HG03097 (cell line): ENCODE measurements around the gene LRRC15.
A peak's percentile ranks its signal among the peaks of the same experiment; 100 is the strongest.

Source experiments
- ATAC-seq: cut with Tn5 transposase; IDR thresholded peaks from one replicate; pipeline ENCODE4 v1.9.1; 2021; ENCODE audit not compliant: unreplicated experiment, low FRiP score

LRRC15 gene

DNA sequence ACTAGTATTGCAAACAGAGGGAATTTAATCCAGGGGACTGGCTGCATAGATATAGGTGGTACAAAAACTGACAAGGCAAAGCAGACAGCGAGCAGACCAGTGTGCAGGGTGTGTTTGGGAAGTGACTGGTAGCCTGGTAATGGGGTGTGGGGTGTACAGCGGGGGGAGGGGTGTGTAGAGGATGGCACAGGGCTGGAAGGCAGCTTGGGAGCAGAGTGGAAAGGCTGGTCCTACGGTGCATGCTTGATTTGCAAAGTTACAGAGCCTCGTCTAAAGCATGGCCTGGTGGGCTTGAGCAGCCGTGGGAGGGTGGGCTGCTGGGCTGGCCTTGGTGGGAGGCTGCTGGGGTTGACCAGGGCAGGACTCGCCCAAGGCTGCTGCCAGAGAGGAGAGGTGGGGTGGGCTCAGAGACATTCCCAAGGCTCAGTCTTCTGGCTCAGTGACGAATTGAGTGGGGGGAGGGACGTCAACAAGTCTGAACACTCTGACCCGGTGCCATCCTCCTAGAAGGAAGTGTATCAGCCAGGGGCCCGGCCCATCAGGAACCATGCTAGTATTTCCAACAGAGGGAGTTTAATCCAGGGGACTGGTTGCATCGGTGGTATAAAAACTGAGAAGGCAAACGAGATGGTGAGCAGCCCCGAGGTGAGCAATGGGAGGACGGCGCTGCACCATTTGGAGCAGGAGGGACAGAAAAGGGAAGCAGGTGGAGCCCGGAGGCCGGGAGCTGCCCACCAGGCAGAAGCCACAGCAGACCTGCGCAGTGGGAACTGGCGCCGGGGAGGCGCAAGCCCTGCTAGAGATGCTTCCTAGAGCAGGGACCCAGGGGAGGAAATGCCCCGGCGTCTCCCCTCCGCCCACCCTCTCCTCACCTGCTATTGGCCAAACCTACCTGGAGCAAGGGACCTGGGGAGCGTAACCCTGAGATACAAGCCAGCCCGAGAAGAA is 47.6 kb downstream of the LRRC15 start:
- no peak for ATAC-seq

DNA sequence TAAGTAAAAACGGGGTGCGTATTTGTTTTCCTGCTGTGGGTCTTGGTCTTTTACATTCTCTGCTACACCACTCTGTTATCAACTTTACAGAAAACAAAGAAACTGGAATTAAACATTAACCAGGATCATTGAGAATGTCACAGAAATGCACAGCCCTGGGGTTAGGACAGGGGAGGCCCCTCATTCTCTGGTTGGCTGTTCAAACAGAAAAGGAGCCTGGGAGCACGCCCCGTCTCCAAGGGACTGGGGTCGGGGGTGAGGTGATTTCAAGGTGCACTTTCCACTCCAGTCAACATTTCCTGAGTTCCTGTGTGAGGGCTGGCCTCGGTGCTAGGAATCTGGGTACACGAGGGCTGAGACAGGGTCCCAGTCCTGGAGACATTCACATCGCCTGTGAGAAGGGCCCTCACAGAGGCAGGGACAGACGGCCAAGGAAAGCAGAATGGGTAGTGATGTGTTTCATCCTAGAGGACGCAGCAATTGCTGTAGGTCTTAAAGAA is 48.7 kb downstream of the LRRC15 start:
- ATAC-seq = no peak

GRCh38 chr3:194320100-194320499 is 49.4 kb downstream of the LRRC15 start:
- no peak for ATAC-seq

DNA sequence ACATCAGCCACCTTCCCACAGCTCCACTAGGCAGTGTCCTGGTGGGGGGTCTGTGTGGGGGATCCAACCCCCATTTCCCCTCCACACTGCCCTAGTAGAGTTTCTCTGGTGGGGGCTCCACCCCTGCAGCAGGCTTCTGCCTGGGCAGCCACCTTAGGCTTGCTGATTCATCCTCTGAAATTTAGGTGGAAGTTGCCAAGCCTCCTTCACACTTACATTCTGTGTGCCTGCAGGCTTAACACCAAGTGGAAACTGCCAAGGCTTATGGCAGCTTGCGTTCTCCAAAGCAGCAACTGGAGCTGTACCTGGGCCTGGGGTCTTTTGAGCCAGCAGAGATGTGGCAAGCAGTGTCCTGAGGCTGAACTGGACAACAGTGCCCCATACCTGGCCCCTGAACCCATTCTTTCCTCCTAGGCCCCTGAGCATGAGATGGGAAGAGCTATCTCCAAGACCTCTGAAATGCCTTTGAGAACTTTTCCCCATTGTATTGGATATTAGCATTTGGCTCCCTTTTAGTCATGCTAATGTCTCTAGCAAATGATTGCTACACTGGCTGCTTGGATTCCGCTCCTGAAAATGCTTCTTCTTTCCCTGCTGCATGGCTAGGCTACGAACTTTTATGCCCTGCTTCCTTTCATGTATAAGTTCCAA is 50.9 kb downstream of the LRRC15 start:
- no peak for ATAC-seq

DNA sequence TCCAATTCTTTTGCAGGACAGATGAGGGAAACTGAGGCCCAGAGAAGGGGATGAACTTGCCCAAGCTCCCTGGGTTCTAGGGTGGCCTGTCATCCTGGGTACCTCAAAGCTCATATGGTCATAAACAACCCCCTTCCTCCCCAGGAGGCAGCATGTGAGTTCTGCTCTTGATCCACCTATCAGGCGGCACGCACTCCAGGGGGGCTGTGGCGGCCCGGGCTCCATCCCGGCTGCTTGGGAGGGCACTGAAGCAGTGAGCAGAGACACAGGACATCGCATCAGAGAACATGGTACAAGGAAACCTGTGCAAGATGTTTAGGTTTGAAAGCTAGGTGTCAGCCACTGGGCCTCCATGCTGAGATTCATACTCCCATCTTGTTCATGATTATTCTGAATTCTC is 52.6 kb downstream of the LRRC15 start:
- ATAC-seq = no peak

GRCh38 chr3:194315965-194316361 is 53.6 kb downstream of the LRRC15 start:
- peak; percentile 19 for ATAC-seq

GRCh38 chr3:194315088-194315964 is 54.2 kb downstream of the LRRC15 start:
- peak; percentile 75 for ATAC-seq

- no peak for ATAC-seq
Observed at GRCh38 chr3:194314388-194315068, 55.0 kb downstream of the LRRC15 start.

GRCh38 chr3:194313560-194314387 is 55.8 kb downstream of the LRRC15 start:
- ATAC-seq = no peak

DNA sequence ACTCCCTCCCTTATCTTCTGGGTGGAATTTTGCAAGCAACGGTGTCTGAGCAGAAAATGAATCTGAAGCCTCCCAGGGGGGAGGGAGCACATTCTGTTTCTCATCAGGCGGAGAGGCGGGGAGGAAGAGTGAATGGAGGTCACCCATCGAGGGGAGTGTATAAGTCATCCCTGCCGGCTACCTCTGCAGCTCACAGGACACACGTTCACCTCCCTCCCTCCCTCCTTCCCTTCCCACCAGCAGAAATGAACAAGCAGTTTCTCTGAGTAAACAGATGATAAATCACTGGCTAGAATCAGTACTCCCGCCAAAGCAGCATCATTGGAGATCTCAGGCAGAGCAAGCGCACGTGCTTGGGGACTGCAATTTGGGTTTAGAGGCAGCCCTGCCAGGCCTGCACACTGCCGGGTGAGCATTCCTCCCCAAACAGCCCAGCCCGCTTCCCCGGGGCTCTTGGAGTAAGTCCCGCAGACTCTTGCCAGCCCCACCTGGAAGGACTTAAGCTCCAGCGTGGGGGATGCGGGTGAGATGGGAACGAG is 56.7 kb downstream of the LRRC15 start:
- no peak for ATAC-seq

GRCh38 chr3:194312186-194312742 is 57.3 kb downstream of the LRRC15 start:
- ATAC-seq = no peak

GRCh38 chr3:194311000-194311399 is 58.5 kb downstream of the LRRC15 start:
- ATAC-seq = no peak

GRCh38 chr3:194310060-194310835 is 59.3 kb downstream of the LRRC15 start:
- ATAC-seq = no peak

- no peak for ATAC-seq
Observed at GRCh38 chr3:194308601-194309449, 60.7 kb downstream of the LRRC15 start.

DNA sequence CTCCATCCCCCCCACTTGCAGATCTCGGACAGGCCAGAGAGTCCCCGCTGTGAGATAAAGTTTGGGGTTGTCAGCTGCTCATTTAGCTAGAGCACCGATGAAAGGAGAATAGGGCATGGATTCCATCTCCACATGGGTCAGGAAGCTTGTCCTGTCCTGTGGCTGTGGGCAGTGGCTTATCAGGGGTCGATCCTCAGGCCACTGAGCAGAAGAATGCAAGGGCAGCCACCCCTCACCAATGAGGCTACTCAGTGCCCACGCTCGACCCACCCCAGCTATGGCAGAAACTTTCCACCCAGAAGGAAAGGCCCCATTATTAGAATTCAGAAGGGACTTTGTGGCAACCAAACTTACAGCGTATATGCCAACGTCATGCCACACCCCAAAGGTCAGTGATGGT is 61.7 kb downstream of the LRRC15 start:
- no peak for ATAC-seq

DNA sequence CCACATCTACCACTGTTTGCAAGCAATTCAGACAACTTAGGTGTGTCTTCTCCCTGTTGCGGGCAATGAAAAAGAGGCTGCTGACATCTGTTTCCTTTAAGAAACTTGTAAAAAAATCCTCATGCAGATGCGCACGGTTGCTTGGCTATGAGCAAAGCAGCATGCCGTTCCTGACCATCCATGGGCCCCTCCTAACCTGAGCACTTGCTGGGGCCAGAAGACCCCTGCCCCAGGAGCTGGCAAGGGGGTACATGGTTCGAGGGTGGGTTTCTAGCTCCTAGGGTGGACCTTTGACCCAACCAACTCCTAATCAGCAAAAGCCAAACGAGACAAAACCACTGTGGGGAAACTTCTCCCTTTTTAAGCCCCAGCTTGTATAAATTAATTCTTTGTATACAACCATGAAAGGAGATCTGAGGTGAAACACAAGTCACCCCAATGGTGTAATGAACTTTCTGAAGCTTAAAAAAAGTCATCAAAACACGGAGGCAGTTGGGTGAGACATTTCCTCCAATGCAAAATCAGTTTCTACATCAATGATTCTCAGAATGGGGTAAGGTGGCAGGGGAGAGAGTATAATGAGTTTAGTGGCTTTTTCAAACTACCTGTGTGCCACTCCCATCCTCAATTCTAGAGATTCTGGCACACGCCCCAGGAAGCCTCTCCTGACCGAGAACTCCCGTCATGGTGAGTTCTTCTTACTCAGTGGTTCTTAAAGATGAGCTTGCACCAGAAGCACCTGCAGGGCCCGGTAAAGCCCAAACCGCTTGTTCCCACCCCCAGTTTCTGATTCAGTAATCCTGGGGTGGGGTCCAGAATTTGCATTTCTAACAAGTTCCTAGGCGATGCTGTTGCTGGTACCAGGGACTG is 62.5 kb downstream of the LRRC15 start:
- ATAC-seq = peak; percentile 42
